COLO829 (cell line): ENCODE data around the gene DNAH7.
"Not testable (repeated sequence)": the region's sequence is repeated elsewhere in the genome, so short reads cannot be mapped to it uniquely, and the experiment has no call there.

Experiments used
- DNase-seq: peaks from one replicate; pipeline ENCODE4 v3.0.0; 2012; ENCODE audit warnings: low spot score

Gene DNAH7

DNA sequence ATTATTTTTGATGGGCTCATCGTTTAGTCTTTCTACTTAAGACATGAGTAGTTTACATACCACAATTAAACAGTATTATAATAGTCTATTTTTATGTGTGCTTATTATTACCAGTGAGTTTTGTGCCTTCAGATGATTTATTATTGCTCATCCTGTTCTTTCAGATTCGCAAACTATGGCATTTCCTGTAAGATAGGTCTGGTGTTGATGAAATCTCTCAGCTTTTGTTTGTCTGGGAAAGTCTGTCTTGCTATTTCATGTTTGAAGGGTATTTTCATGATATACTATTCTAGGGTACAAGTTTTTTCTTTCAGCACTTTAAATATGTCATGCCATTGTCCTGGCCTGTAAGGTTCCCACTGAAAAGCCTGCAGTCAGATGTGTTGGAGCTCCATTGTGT is 101.3 kb downstream of the DNAH7 start:
- DNase-seq, result no peak

DNA sequence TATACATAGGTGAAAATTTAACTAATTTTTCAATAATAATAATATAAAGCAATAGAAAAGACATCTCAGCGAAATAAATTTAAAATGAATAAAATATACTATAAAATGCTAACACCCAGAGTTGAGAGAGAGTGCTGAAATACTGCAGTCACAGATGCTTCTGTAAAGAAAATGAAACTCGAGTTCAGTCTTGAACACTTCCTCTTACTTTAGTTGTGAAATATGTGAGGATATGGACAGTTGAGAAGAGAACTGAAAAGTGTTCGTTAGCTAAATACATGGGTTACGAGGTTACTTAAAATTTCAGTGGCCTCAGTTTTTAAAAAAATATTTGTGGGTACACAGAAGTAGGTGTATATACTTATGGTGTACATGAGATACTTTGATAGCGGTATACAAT is 106.8 kb downstream of the DNAH7 start:
- no peak for DNase-seq

DNA sequence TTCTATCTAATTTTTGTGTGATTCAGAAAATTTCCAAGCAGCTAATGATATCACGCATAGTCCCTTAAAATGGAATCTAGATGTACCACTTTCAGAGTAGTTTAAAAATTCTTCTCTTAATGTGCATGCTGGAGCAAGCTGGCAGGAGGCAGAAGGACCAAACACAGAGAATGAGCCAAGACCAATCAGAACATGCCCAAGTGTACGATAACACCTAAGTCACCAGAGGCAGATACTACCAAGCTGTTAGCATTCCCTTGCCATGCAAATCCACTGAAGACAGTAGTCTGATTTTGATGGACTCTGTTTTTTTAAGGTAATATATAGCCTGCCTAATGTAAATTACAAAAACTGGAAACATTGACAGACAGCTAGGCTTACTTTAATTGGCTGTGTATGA is 109.3 kb downstream of the DNAH7 start:
- DNase-seq, result no peak

DNA sequence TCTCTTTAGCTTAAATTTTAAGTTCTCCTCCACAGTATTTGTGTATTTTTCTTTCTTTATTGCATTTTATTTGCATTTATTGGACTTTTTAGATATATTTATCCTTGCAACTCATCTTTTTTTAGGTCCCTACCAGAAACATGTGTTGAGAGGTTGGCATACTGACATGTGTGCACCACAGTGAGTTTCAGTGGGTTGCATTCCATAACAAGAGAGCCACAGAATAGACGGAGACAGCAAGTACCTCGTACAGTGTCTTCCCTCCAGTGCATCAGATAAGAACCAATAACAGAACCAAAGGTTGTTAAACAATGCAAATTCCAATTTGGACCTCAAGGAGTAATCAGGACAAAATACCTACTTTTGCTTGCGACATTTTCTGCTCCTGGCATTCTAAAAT is 111.9 kb downstream of the DNAH7 start:
- DNase-seq, result no peak

DNA sequence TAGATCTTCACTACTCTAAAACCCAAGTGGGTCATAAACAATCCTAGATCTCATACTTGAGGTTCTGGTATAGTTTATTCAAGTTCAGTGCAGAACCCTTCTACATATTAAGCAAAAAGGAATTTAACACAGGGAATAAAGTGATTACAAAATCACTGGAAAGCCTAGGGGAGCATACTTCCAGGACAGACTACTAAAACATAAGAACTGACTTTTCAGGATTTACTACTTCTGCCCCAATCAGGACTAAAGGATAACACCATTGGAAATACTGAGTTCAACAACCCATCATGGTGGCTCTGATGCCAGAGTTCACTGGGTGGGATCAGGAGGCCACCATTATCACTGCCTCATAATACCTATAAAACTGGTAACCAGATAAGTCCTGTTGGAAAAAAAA is 123.6 kb downstream of the DNAH7 start:
- DNase-seq, result no peak

DNA sequence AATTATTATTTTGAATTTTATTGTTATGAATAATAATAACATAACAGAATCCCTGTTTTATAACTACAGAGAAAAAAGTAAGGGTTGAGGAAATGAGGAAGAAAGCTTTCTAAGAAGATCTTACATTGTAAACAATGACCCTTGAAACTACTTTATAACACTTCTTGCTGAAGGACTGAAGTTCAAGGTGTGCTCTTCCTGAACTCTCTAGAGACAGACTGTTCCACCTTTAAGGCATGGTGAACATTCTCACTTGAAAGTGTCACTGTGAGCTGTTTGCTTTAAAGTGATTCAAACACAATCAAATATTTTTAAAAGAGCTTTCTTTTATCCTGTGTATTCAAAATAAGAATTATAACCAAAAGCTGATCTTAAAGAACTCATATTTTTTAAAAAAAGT is 131.5 kb downstream of the DNAH7 start:
- no peak for DNase-seq

DNA sequence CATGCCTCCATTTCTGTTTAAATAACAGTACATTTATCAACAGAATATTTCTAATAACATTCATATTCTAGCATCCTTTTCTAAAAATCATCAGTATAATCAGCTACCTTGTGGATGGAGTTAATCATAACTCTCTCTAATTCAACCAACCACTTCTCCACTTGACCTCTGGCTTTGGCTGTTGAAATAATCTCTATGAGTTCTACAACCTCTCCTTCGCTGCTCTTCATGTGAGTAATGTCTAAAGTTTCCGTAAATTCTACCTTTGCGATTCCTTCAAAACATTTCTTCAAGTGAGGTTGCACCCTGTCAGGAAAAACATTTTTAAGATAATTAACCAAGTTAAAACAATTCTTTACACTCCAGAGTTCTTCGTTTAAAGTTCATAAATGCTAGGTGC is 134.2 kb downstream of the DNAH7 start:
- DNase-seq, result no peak

DNA sequence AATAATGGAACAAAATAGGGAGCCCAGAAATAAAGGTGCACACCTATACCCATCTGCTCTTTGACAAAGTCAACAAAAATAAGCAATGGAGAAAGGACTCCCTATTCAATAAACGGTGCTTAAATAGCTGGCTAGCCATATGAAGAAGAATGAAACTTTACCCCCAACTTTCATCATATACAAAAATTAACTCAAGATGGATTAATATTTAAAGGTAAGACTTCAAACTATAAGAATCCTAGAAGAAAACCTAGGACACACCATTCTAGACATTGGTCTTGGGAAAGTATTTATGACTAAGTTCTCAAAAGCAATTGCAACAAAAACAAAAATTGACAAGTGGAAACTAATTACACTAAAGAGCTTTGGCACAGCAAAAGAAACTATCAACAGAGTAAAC is 139.1 kb downstream of the DNAH7 start:
- no peak for DNase-seq

DNA sequence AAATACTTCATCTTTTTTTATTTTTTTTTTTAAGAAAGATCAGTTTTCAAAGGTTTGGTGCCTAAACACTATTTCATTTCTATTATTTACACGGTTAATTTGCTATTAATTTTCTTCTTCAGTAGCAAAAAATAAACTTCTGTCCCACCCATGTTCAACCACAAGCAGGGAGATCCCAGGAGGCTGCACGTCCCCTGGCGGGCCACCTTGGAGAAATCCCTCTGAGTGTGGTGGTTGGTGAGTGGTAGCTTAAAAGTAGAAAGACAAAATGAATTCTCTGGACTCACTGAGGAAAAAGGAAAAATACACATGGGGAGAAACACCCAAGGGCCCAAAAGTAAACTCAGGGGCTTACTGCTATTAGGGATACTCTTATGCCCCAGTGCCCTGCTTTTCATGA is 143.5 kb downstream of the DNAH7 start:
- no peak for DNase-seq

DNA sequence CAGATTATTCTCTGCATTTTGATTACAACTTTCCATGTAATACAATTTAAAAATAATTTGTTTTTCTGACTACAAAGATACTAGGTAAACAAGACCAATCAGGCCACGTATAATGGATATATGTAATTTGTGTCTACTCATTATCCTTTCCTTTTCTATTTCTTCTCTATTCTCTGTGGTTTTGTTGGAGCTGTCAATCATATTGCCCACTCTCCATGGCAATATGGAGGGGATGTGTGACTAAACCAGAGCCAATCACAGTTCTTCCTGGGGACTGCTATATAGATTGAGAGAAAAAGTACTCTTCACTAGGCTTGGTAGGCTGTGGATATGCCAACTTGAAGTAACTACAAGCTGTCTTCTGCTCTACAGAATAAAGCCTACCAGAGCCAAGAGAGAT is 144.7 kb downstream of the DNAH7 start:
- DNase-seq, result no peak

DNA sequence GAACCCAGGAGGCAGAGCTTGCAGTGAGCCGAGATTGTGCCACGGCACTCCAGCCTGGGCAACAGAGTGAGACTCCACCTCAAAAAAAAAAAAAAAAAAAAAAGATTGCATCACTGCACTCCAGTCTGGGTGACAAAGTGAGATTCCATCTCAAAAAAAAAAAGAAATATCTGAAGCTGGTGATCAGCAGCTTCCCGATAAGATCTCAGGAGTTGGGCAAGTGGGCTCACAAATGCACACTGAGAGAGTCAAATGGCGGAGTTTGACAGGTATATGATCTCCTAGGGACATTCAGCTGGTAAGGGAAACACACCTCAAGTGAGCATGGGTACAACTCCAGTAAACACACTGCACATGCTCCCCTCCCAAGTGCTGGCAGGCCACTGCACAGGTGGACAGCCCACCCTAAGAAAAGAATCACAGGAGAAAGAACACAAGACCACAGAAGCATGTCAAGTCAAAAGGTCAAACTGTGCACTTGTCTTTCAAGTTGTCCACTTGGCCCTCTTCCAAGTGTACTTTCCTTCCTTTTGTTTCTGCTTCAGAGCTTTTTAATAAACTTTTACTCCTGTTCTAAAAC is 151.5 kb downstream of the DNAH7 start:
- DNase-seq, result not testable (repeated sequence)

DNA sequence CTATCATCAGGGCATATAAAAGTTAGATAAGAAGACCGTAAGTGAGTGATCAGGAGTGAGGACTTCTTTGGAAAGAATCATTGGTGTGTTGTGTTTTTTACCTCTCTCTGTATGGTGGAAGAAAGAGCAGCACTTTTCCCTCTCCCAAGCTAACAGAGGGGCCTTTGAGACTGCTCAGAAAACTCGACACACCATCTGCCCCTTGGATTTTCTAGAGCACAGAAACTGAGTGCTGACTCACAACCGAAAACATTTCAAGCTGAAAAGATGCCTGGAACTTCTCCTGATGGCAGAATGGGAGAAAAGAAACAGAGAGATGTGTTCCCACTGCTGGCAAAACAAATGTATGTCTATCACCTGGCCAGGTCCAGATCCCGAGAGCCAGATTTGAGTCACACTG is 156.6 kb downstream of the DNAH7 start:
- DNase-seq, result no peak

DNA sequence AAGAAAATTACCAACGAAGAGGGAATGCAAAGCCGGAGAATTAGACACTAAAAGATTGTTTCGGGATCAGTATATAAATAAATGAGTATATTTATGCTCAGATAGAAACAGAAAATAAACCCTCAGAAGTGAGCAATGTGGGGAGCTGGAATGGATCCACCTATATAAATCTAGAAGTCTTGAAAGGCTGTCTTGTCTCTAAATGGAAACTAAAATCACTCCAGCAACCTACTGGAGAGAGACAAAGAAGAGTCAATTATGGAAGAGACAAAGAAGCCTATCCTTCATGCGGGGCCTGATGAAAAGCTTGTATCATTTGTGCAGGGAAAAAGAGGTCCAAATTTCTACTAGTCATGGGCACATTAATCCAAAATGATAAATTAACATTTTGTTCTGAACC is 158.1 kb downstream of the DNAH7 start:
- DNase-seq, result peak; percentile 8

DNA sequence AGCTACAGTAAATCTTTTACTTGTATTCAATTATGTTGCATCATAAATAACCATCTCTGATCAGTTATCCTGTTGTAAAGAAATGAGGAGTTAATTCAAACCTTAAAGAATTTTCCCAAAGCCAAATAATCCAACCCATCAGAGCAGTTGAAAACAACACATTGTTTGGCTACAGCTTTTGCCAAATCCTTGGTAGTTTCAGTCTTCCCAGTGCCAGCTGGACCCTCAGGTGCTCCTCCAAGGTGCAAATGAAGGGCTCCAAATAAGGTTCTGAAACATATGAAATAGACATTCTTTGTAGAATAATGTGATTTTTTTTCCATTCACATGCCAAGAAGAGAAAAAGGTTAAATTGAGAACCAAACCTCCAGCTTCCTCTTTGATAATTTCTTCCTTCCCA is 158.7 kb downstream of the DNAH7 start:
- no peak for DNase-seq

DNA sequence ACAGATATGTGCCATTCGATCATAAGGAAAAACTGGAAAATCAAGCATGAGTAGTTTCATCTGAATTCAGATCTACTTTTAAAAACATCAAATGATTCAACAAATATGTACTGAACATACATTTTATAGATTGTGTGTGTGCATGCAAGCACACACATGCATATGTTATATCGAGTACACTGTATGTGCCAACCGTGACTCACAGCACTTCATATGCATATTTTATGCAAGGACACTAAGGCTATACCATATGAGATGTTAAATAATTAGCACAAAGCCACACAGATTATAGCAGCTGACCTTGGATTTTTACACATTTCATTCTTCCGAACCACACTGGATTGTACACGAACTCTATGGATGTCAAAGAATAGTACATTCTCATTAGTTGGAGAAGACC is 161.2 kb downstream of the DNAH7 start:
- DNase-seq, result no peak

DNA sequence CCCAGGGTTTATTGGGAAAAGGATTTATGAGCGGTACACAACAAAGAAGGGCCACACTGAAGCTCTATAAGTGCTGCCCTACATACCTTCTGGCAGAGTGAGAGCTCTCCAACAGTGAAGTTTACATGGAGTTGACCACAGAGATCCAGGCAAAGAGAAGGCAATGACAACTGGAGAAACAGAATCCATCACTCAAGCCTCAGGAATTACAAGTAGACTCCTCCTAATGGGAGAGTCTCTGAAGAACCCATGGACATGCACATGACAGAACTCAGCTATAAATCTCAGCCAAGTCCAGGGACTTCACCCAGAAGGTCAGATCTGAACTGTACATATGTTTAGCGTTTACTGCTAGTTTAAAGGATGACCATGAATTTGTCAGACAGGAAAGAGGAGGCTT is 164.7 kb downstream of the DNAH7 start:
- DNase-seq, result no peak

DNA sequence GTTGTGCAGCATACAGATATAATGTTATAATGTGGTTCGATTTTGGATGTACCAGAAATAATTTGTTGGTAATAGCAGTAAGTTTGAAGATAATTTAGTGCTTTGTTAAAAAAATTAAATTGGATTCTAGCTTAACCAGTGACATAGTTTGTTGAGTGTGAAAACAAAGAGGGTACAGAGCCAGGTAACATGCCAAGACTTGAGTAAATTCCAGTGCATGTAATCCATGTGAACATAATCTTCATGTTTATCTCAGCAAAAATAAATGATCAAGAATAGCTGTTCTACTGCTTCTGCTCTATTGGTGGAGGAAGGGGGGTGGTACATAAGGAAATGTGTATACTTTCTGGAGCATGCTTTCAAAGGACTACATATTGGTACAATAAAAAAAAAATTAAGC is 165.8 kb downstream of the DNAH7 start:
- no peak for DNase-seq

DNA sequence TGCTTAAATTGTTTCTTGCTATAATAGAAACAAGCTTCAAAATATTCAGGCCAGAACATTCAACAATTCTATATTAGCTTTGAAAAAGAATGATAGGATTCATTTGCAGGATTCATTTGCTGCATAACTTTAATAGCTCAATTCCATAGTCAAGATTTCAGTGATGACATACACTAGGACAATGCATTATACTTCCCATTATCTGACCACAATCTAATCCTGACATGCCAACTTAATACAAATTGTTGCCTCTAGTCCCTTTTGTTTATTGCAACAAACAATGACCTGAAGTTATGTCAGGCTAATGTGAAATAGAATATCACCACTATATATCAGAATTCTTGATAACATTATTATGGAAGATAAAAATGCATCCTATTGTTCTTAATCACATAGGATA is 169.4 kb downstream of the DNAH7 start:
- no peak for DNase-seq

DNA sequence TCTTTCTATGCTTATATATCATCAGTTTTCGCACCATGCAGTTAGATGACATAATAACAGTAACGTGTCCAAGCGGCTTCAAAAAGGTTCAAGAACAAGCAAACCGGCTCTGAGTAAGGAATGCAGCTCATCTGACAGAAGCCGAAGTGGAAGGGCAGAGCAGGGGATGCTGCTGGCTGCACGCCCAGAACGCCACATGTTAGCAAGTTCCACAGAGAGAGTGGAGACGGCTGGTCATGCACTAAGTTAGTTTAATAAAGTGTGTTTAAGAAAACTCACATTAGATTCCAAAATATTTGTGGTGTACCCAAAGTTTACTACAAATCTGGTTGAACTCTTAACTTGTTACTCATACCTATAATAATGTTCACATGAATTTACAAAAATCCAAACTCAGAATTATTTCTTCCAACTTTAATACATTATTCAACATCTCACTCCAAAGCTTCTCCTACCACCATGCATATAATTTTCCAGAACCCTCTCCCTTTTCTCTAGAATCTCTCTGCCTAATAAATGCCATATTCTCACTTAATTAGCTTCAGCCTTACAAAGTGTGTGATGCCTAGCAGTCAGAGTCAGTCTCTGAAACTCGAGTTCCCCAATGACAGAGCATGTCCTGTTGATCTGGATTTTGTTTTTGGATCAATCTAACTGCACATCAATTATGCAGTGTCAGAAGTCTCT is 170.0 kb downstream of the DNAH7 start:
- DNase-seq, result peak; percentile 58

DNA sequence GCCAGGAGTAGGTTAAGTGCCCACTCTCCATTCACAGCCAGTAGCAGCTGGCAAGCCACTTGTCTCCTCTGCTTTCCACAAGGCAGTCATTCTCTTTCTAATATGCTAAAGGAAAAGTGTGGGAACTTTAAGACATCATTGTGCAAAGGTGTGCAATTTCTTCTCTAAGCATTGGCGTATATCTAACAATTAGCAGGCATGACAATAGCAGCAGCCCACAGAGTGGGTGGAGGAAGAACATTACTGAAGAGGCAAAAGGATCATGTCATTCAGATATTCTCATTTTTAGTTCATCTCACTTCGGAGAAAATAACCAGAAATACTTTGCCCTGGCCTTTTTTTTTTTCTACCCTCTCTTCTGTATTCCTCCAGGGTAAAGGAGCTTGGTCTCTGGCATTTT is 177.6 kb downstream of the DNAH7 start:
- no peak for DNase-seq

DNA sequence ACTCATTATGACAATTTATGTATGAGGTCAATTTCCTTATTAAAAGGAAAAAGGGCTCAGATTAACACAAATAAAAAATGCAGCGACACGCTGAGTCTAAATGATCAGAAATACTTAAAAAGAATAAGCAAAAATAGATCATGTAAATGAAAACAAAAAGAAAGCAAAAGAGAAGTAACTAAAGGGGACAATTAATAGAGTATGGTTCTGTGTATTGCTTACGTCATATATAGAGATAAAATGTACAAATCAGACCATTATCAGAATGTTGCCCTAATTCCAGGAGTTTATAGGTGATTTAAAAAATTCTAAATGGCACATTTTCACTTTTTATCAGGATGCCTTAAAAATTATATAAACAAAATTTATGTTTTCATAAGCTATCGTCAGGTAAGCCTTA is 189.5 kb downstream of the DNAH7 start:
- DNase-seq, result no peak

DNA sequence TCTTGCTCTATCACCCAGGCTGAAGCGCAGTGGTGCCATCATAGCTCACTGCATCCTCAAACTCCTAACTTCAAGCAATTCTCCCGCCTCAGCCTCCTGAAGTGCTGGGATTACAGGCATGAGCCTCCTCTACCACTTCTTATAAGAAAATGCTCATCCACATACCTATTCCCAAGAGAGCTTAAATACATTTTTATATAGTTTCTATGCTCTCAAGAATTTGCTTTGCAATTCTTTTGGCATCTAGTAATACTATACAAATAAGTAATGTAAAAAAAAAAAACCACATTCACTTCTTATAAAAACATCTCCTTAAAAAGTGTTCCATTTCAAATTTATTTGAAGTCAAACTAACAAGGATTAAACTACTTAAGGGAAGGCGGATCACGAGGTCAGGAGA is 197.3 kb downstream of the DNAH7 start:
- no peak for DNase-seq

DNA sequence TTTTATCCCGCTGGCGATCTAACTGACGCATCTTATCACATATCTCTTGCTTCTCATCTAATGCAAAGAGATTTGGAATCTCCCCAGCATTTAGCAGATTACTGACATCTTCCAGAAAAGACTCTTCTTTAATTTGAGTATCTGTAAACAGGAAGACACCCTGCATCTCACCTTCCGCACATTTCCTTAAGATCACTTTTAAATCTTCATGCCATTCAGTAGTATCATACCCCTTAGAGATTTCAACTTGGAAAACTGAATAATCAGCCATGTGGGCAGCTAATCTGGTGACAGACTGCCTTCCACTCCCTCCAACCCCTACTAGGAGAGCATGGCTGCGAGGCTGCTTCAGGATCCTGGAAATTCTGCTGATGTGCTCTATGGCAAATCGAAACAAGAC is 204.3 kb downstream of the DNAH7 start:
- DNase-seq, result no peak

DNA sequence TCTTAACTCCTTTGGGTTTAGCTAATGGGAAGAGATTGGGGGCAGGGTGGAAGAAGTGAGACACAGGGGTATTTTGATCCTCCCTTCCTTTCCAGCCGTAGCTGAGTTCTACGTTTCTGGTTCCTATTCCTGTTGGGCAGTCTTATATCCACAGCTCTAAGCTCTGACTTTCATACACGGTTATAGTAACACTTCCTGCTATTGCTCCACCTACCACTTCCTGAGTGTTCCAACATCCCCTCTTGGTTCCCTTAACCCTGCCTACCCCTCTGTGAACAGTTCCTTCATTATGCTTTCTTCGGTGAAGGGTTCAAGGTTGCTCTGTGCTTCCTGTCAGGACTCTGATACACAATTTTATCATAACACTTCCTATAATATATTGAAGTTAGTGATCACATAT is 205.1 kb downstream of the DNAH7 start:
- DNase-seq, result no peak

DNA sequence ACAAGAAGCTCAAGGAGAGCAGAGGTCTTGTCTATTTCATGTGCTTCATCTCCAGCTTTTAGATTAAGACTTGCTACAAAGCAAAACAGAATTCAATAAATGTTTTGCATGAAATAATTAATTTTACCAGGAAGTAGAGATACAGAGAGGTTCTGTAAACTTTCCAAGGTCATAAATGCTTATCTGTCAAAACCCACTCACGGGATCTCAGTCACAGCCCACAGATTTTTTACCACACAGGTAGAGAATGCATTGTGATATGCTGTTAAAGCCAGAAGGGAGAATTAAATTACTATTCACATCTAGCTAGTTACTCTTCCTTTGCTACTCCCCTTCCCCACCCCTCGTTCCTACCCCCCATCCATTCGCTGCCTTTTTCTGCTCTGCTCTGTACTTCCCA is 205.5 kb downstream of the DNAH7 start:
- no peak for DNase-seq
